H1 (cell line): ENCODE data around the gene DBF4B. TPM values are rescaled to one million over a fixed set of nuclear protein-coding genes. Genes with fewer than 3 reads are reported as not detected.

Experiments
- CTCF ChIA-PET: fragments of 300-600 bp; sonication (Branson Sonifier 250); formaldehyde crosslinking; loops from one replicate; lab custom pipeline; 2021; ENCODE audit not compliant: partially characterized antibody; lab: Charles Lee
- POLR2A ChIA-PET: fragments of 300-600 bp; sonication (Branson Sonifier 250); formaldehyde crosslinking; loops from one replicate; lab custom pipeline; 2021; ENCODE audit warnings: inconsistent platforms; ENCODE audit not compliant: partially characterized antibody; lab: Charles Lee
- DNase-seq, 2 experiments: peaks; one replicate each; pipeline versions ENCODE4 v3.0.0 to v3.0.0-alpha.2; 2010 to 2022; ENCODE audit warnings: low spot score in 2 of 2, low read depth in 1 of 2, mixed read lengths in 1 of 2
- FAIRE-seq: peaks from 2 replicates; lab custom pipeline; 2011; peaks lifted over from hg19 to GRCh38; lab: Jason Lieb, UNC
- H2AFZ ChIP-seq: 2 replicates; pipeline ENCODE4 v1.8.1; 2012; ENCODE audit warnings: low read length, inconsistent platforms
- H2AK5ac ChIP-seq: 2 replicates; pipeline ENCODE4 v1.6.1; 2013; ENCODE audit warnings: low read depth, low read length
- H2BK120ac ChIP-seq: replicated peaks from 2 replicates; pipeline ENCODE3; 2013; ENCODE audit warnings: low read depth, low read length, inconsistent platforms
- H2BK12ac ChIP-seq: 2 replicates; pipeline ENCODE4 v1.6.1; 2013; ENCODE audit warnings: low read depth, low read length
- H2BK15ac ChIP-seq: 2 replicates; pipeline ENCODE4 v1.6.1; 2013; ENCODE audit warnings: low read length
- H2BK20ac ChIP-seq: 2 replicates; pipeline ENCODE4 v1.6.1; 2013; ENCODE audit warnings: low read length
- H2BK5ac ChIP-seq: 2 replicates; pipeline ENCODE4 v1.6.1; 2013; ENCODE audit warnings: low read depth, low read length
- H3K14ac ChIP-seq: 2 replicates; pipeline ENCODE4 v1.6.1; 2013; ENCODE audit warnings: inconsistent platforms; ENCODE audit not compliant: insufficient read length
- H3K18ac ChIP-seq: 2 replicates; pipeline ENCODE4 v1.6.1; 2013; ENCODE audit warnings: low read length; ENCODE audit errors: extremely low read depth
- H3K23ac ChIP-seq: 2 replicates; pipeline ENCODE4 v1.6.1; 2013; ENCODE audit warnings: inconsistent platforms; ENCODE audit not compliant: insufficient read length
- H3K23me2 ChIP-seq: 2 replicates; pipeline ENCODE4 v1.6.1; 2013; ENCODE audit warnings: low read depth, low read length
- H3K27ac ChIP-seq: 2 replicates; pipeline ENCODE4 v1.6.1; 2011; ENCODE audit warnings: low read depth, low read length, inconsistent platforms
- H3K27me3 ChIP-seq, 4 experiments: replicated peaks in 1 of 4; 1 replicate in 1 of 4; 2 replicates in 3 of 4; pipeline versions ENCODE4 v1.6.1 to v1.8.1; 2011 to 2013; ENCODE audit warnings: low read length in 3 of 4, mild to moderate bottlenecking in 3 of 4, inconsistent platforms in 2 of 4, mixed read lengths in 2 of 4, moderate library complexity in 1 of 4; ENCODE audit not compliant: control insufficient read depth in 3 of 4, insufficient read depth in 3 of 4; ENCODE audit errors: extremely low read depth in 1 of 4
- H3K36me3 ChIP-seq, 4 experiments: 2 replicates each; pipeline versions ENCODE4 v1.6.1 to v1.8.1; 2011 to 2013; ENCODE audit warnings: mild to moderate bottlenecking in 4 of 4, low read length in 3 of 4, moderate library complexity in 2 of 4, control low read depth in 1 of 4, inconsistent platforms in 1 of 4; ENCODE audit not compliant: insufficient read depth in 4 of 4, control insufficient read depth in 2 of 4
- H3K4ac ChIP-seq: replicated peaks from 2 replicates; pipeline ENCODE3; 2013; ENCODE audit warnings: low read length, low read depth, mixed read lengths, inconsistent platforms; ENCODE audit not compliant: insufficient read length
- H3K4me1 ChIP-seq, 4 experiments: replicated peaks in 1 of 4; 1 replicate in 1 of 4; 2 replicates in 3 of 4; pipeline versions ENCODE4 v1.6.1 to v1.8.1; 2011 to 2013; ENCODE audit warnings: low read length in 3 of 4, inconsistent platforms in 2 of 4, mixed read lengths in 1 of 4; ENCODE audit not compliant: insufficient read depth in 4 of 4, control insufficient read depth in 3 of 4
- H3K4me2 ChIP-seq, 2 experiments: 2 replicates each; pipeline versions ENCODE4 v1.6.1 to v1.8.1; 2011 to 2013; ENCODE audit warnings: low read depth in 2 of 2, low read length in 2 of 2, control low read depth in 1 of 2, inconsistent platforms in 1 of 2, mild to moderate bottlenecking in 1 of 2; ENCODE audit not compliant: insufficient read depth in 1 of 2
- H3K4me3 ChIP-seq, 4 experiments: fragments of 200-600, 300-600 bp in 1 of 4; sonication (generic), shearing (Covaris generic), sonication (Bioruptor Twin) in 1 of 4; 2 replicates each; pipeline versions ENCODE4 v1.5.1 to v1.8.1; 2011 to 2016; ENCODE audit warnings: low read length in 4 of 4, low read depth in 3 of 4, control low read depth in 2 of 4, inconsistent platforms in 2 of 4, mild to moderate bottlenecking in 2 of 4, mixed read lengths in 1 of 4, moderate library complexity in 1 of 4; ENCODE audit not compliant: insufficient read depth in 2 of 4; ENCODE audit errors: extremely low read depth in 1 of 4
- H3K56ac ChIP-seq: replicated peaks from 2 replicates; pipeline ENCODE3; 2013; ENCODE audit warnings: low read depth, mild to moderate bottlenecking, mixed read lengths, low read length, inconsistent platforms; ENCODE audit not compliant: insufficient read length
- H3K79me1 ChIP-seq: 2 replicates; pipeline ENCODE4 v1.6.1; 2013; ENCODE audit warnings: low read depth, low read length, control low read depth
- H3K79me2 ChIP-seq, 2 experiments: 2 replicates each; pipeline versions ENCODE4 v1.6.1 to v1.8.1; 2012 to 2013; ENCODE audit warnings: low read length in 2 of 2, mild to moderate bottlenecking in 2 of 2, inconsistent platforms in 1 of 2; ENCODE audit not compliant: insufficient read depth in 2 of 2, control insufficient read depth in 1 of 2
- H3K9ac ChIP-seq, 4 experiments: replicated peaks in 1 of 4; 1 replicate in 1 of 4; 2 replicates in 3 of 4; pipeline versions ENCODE4 v1.6.1 to v1.8.1; 2011 to 2013; ENCODE audit warnings: low read depth in 3 of 4, low read length in 3 of 4, control low read depth in 2 of 4, mild to moderate bottlenecking in 2 of 4, moderate library complexity in 2 of 4, inconsistent platforms in 1 of 4; ENCODE audit errors: extremely low read depth in 1 of 4
- H3K9me3 ChIP-seq, 2 experiments: 2 replicates each; pipeline versions ENCODE4 v1.6.1 to v1.8.1; 2012 to 2013; ENCODE audit warnings: mild to moderate bottlenecking in 2 of 2, moderate library complexity in 2 of 2, control low read depth in 1 of 2, inconsistent platforms in 1 of 2, low read depth in 1 of 2, low read length in 1 of 2, mixed read lengths in 1 of 2; ENCODE audit not compliant: insufficient read depth in 2 of 2
- H4K20me1 ChIP-seq, 2 experiments: replicated peaks in 1 of 2; 2 replicates each; pipeline versions ENCODE3 to v1.8.1; 2011 to 2013; ENCODE audit warnings: inconsistent platforms in 2 of 2, low read length in 2 of 2, mild to moderate bottlenecking in 1 of 2; ENCODE audit not compliant: insufficient read depth in 2 of 2, control insufficient read depth in 1 of 2
- H4K5ac ChIP-seq: 2 replicates; pipeline ENCODE4 v1.6.1; 2013; ENCODE audit warnings: low read length, low read depth, mixed read lengths, inconsistent platforms; ENCODE audit not compliant: insufficient read length
- H4K8ac ChIP-seq: 2 replicates; pipeline ENCODE4 v1.8.0; 2013; ENCODE audit warnings: mild to moderate bottlenecking, moderate library complexity, low read length, inconsistent platforms; ENCODE audit not compliant: insufficient read depth; ENCODE audit errors: extremely low read depth
- H4K91ac ChIP-seq: replicated peaks from 2 replicates; pipeline ENCODE3; 2013; ENCODE audit warnings: low read length, mixed read lengths, inconsistent platforms; ENCODE audit not compliant: insufficient read length
- CBX5 ChIP-seq: fragments of 300-800, 300-1000 bp; sonication (generic); IDR thresholded peaks from 2 replicates; pipeline ENCODE4 v1.7.1; 2016; ENCODE audit warnings: antibody characterized with exemption, low read length, low read depth
- CHD1 ChIP-seq: IDR thresholded peaks from 2 replicates; pipeline ENCODE4 v1.6.1; 2012; ENCODE audit warnings: low read depth, low read length, improper control_type of control experiment
- EP300 ChIP-seq, 2 experiments: IDR thresholded peaks; 1 replicate in 1 of 2; 2 replicates in 1 of 2; pipeline ENCODE4 v1.6.1; 2011 to 2012; ENCODE audit warnings: low read depth in 2 of 2, low read length in 2 of 2, mild to moderate bottlenecking in 2 of 2, borderline replicate concordance in 1 of 2, inconsistent platforms in 1 of 2, moderate library complexity in 1 of 2
- RFX5 ChIP-seq: IDR thresholded peaks from 2 replicates; pipeline ENCODE4 v1.6.1; 2011; ENCODE audit warnings: low read depth, low read length, improper control_type of control experiment, borderline replicate concordance
- USF2 ChIP-seq: IDR thresholded peaks from 2 replicates; pipeline ENCODE4 v1.6.1; 2011; ENCODE audit warnings: low read length, improper control_type of control experiment
- WGBS, 2 experiments: shearing (Covaris generic) in 1 of 2; methylation state at CpG; one replicate each; pipeline versions ENCODE4 v1.1.6 to v1.1.7; 2013 to 2015; ENCODE audit warnings: low lambda C conversion rate in 2 of 2, mixed read lengths in 2 of 2, inconsistent platforms in 1 of 2, low coverage in 1 of 2, missing lambda C conversion rate in 1 of 2; ENCODE audit not compliant: insufficient replicate concordance in 2 of 2, insufficient coverage in 1 of 2, insufficient read length in 1 of 2; ENCODE audit errors: extremely low coverage in 1 of 2, missing lambda C conversion rate in 1 of 2; 5-methylcytosine and 5-hydroxymethylcytosine counted together
- polyA plus RNA-seq, 7 experiments: library from polyadenylated mRNA; depleted of rRNA in 3 of 7; stranded (reverse) in 5 of 7; unstranded in 2 of 7; fragments of >200 nt in 5 of 7; fragments of 200-250 nt in 2 of 7; gene quantifications; 1 replicate in 5 of 7; 2 replicates in 1 of 7; 4 replicates in 1 of 7; pipeline versions ENCODE4 v1.2.1 to v1.2.3, GENCODE V29; 2011 to 2013; ENCODE audit warnings: missing spikeins in 2 of 7, mixed read lengths in 2 of 7
- total RNA-seq: library from RNA; stranded (reverse); fragmentation: NEBNext Ultra II Directional; extraction: Animal tissue kit (Norgen Biotek cat#: 25700); gene quantifications from 2 replicates; pipeline ENCODE4 v1.2.1, GENCODE V29; 2021
- TF ChIP-seq, protein P1 (sequence below): IDR thresholded peaks from 2 replicates; pipeline ENCODE4 v1.6.1; 2011; ENCODE audit warnings: low read depth, mild to moderate bottlenecking, low read length; ENCODE audit not compliant: insufficient read depth

The DBF4B gene
- total and polyA plus RNA-seq, 2 of the 8 experiments (the other 6 are each of a cell fraction or from before 2014, with no cell fraction given), result 20.2 to 26.9 TPM

GRCh38 chr17:44773140-44773539 lies 64.7 kb downstream of the DBF4B start:
- Histone ChIP-seq H3K27ac (no peak overlapping the region), H3K4ac (no peak overlapping the region), H3K23me2 (peaks cover 6% of the 10 kb centered on the region; the same call in 1 of the 2 replicates), H2BK12ac (no peak overlapping the region), H2AFZ (no peak overlapping the region), H2AK5ac (no peak overlapping the region), H3K27me3 (peaks cover 3 to 18% (median 12%) of the 10 kb centered on the region in 4 experiments; a peak in 6 of 7 replicates), H3K36me3 (no peaks in the 10 kb centered on the region), H3K4me3 (no peak overlapping the region), H2BK5ac (no peak overlapping the region), H3K4me1 (peaks cover 0 to 8% (median 2%) of the 10 kb centered on the region in 4 experiments; a peak in 5 of 7 replicates), H3K14ac (no peak overlapping the region), H3K9ac (no peak overlapping the region), H3K9me3 (no peaks in the 10 kb centered on the region), H4K20me1 (peaks cover 0 to 2% of the 10 kb centered on the region in 2 experiments), H3K79me1 (no peaks in the 10 kb centered on the region), H2BK20ac (no peak overlapping the region), H3K79me2 (no peaks in the 10 kb centered on the region), H3K56ac (no peak overlapping the region), H4K5ac (no peak overlapping the region), H3K18ac (no peak overlapping the region), H2BK15ac (no peak overlapping the region), H2BK120ac (no peak overlapping the region), H3K23ac (no peak overlapping the region), H4K91ac (no peak overlapping the region), H4K8ac (no peak overlapping the region), H3K4me2 (no peak overlapping the region)
- DNase-seq (no peak), FAIRE-seq (no peak)
- ChIA-PET POLR2A (interaction anchor here (0.8 to 1.1 kb wide), 2 partner anchors 18 to 84 kb away, joined by 3 read pairs; no protein-coding TSS in a partner anchor), CTCF (interaction anchor here (0.8 to 26.7 kb wide), 10 partner anchors 10 to 148 kb away, joined by 3 to 577 read pairs (median 4); partner anchors contain the start of genes ADAM11 and HIGD1B)
- TF ChIP-seq CBX5, result no peak
- TF ChIP-seq USF2, result no peak
- TF ChIP-seq, protein P1, sequence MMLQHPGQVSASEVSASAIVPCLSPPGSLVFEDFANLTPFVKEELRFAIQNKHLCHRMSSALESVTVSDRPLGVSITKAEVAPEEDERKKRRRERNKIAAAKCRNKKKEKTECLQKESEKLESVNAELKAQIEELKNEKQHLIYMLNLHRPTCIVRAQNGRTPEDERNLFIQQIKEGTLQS, result no peak
- TF ChIP-seq EP300 (IDR thresholded peaks at IDR 0.05; ENCODE audit: borderline replicate concordance in 1 of 2, low read depth in 2 of 2, low read length in 2 of 2), result no peak
- no peak for TF ChIP-seq RFX5
- TF ChIP-seq CHD1, result no peak
- WGBS, 2 experiments, result 88% methylated on average over 6 of the region's 6 CpGs; no CpG with 5 or more reads in 1 of the 2 experiments
